HG03108 (cell line): ENCODE measurements around the gene PHKG2.

Experiments used
- ATAC-seq: cut with Tn5 transposase; IDR thresholded peaks from one replicate; pipeline ENCODE4 v1.9.1; 2021; ENCODE audit warnings: moderate library complexity; ENCODE audit not compliant: unreplicated experiment

PHKG2 gene

DNA sequence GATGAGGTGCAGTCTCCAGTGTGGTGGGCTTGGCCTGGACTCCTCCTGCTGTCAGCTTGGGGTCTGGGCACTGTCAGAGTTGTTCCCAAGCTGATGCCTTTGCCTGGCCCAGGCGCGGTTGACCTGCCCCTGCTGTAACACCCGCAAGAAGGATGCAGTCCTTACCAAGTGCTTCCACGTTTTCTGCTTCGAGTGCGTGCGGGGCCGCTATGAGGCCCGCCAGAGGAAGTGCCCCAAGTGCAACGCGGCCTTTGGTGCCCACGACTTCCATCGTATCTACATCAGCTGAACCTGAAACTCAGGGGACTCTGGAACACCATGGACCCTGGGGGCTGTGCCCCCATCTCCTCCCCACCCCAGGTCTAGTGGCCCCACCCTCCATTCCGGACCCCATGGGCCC is 25.6 kb downstream of the PHKG2 start:
- no peak for ATAC-seq

- ATAC-seq = no peak
Observed at GRCh38 chr16:30774367-30775130, 26.3 kb downstream of the PHKG2 start.

DNA sequence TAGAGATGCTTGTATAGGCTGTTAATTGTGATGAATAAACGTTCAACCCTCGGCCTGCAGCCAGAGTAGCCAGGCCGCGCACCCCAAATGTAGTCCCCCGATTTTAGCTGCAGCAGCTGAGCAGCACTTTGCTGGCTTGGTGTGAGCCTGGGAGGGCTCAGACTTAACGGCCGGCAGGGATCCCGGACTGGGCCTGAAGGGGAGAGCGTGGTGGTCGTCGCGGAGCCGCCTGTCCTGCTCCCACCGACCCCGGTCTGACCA is 26.8 kb downstream of the PHKG2 start:
- no peak for ATAC-seq

- ATAC-seq = peak; percentile 68
Observed at GRCh38 chr16:30775392-30776188, 27.4 kb downstream of the PHKG2 start.

DNA sequence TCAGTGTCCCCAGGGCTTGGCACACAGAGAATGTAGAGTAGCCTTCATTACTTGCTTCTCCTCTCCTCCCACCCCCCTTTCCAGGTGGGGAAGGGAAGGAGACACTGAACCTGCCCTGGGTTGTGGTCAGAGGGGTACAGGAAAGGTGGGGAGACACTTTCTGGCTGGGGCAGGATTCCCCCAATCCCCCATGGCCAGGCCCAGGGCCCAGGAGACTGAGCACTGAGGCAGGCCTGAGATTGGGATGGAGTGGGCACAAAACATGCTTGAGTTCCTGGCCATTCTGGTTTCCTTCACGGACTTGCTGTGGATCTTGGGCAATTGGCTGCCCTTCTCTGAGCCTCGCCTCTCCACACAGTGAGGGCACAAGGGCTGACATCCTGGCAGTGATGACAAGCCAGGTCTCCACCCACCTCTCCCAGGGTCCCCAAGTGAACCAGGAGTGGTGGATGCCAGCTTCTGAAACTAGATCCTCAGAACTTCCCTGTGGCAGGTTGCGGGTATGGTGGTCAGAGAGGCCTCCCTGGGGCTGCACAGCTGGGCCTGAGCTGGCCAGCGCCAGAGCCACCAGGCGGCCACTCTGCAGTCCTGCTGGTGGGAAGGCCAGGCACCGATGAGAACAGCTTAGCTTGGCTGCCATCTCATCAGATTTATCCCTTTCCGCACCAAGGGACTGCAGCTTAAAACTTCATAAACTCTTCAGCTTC is 29.5 kb downstream of the PHKG2 start:
- no peak for ATAC-seq

DNA sequence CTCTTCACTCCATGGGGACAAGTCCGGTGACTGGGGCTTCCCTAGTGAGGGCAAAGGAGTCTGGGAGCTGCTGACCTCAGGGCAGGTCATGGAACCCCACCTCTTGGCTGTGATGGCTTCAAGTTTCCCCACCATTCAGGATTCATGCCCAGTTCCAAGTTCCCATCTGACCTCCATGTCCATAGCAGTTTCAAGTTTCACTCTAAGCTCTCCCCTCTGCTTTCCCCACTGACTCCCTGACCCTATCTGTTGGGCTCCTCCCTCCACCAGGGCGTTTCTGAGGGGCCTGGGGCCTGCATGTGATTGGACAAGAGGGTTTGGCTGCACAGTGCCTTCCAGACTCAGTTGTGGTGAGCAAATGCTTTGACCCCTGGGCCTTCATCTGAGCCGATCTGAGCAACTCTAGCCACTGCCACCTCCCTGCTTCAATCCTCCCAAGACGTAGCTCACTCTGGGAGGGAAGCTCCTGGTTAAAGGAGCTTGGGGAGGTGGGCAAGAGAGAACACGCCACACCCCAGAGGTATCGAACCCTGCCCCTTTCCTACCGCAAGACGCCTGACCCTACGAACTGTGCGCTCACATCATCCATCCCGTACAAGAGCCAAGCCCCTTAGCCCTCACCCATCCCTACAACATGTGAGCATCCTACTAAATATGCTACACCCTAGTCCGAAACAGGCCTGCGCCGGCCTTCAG is 30.5 kb downstream of the PHKG2 start:
- ATAC-seq = no peak

- ATAC-seq = no peak
Observed at GRCh38 chr16:30779596-30779995, 31.4 kb downstream of the PHKG2 start.

DNA sequence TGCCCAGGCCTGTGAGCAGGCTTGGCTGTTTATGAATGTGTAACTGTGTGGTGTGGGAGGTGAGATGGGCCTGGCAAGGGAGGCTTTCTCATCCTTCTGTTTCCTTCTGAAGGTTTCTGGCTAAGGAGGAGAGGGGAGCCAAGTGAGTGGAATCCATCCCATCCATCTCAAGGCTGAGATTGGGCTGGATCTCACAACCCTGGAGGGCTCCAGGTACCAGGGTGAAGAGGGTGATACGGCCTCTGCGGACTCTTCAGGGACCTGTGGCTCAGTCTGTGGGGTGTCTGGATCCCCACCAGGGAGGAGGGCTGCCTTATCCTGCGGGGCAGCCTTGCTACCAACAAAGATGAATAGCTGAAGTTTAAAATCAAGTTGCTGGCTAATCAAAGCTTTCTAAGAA is 31.8 kb downstream of the PHKG2 start:
- no peak for ATAC-seq

DNA sequence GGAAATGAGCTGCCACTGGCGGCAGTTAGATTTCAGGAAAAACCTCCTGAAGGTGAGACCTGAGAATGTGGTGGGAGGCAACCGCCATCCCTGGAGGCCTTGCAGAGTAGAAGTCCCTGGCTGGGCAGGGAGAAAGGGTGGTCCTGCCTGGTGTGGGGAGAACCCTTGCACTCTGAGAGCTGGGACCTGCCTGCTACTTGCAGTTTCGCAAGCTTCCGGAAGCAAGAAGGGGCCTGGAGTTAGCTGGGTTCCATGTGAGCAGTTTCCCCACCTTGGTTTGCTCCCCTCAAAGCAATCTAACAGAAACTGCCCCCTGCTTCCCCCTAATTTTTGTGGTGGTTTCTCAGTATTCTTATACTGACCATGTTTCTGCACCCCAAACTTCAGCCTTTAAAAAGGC is 32.3 kb downstream of the PHKG2 start:
- no peak for ATAC-seq

DNA sequence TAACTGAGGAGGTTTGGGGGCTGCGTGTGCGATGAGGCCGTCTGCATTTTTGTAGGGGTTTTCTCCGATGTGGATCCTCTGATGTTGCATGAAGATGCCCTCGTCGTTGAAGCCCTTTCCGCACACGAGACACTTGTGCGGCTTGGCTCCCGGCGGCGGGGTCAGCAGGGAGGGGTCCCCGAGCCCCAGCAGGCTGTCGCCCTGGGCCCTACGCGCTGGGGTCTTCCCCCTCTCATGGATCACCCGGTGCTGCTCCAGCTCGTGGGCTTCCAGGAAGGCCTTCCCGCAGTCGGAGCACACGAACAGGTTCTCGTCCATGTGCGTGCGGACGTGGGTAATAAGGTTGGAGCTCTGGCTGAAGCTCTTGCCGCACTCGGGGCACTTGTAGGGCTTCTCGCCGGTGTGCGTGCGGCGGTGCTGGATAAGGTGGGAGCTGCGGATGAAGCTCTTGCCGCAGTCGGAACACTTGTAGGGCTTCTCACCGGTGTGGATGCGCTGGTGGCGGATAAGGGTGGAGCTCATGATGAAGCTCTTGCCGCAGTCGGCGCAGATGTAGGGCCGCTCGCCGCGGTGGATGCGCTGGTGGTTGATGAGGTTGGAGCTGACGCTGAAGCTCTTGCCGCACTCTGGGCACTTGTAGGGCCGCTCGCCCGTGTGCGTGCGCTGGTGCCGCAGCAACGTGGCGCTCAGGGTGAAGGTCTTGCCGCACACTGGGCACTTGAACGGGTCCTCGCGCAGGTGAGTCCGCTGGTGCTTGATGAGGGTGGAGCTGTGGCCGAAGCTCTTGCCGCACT is 34.5 kb downstream of the PHKG2 start:
- ATAC-seq = no peak

DNA sequence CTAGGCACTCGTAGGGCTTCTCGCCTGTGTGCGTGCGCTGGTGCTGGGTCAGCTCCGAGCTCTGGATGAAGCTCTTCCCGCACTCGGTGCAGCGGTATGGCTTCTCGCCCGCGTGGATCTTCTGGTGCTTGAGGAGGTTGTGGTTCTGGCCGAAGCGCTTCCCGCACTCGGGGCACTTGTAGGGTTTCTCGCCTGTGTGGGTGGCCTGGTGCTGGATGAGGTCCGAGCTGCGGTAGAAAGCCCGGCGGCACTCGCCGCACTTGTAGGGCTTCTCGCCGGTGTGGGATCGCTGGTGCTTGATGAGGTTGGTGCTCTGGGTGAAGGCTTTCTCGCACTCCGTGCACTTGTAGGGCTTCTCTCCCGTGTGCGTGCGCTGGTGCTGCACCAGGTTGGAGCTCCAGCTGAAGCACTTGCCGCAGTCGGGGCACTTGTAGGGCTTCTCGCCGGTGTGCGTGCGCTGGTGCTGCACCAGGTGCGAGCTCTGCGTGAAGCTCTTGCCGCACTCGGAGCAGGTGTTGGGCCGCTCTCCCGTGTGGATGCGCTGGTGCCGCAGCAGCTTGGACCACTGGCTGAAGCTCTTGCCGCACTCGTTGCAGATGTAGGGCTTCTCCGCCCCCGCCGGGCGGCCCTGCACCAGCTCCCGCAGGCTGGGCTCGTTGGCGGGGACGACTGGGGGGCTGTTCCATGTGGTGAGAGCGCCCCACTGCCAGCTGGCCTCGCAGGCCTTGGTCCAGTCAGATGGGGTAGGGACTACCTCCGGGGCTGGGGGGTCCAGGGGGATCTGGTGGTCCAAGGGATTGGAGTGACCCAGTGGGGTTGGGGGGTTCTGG is 35.3 kb downstream of the PHKG2 start:
- no peak for ATAC-seq

- ATAC-seq = no peak
Observed at GRCh38 chr16:30784215-30784614, 36.0 kb downstream of the PHKG2 start.

DNA sequence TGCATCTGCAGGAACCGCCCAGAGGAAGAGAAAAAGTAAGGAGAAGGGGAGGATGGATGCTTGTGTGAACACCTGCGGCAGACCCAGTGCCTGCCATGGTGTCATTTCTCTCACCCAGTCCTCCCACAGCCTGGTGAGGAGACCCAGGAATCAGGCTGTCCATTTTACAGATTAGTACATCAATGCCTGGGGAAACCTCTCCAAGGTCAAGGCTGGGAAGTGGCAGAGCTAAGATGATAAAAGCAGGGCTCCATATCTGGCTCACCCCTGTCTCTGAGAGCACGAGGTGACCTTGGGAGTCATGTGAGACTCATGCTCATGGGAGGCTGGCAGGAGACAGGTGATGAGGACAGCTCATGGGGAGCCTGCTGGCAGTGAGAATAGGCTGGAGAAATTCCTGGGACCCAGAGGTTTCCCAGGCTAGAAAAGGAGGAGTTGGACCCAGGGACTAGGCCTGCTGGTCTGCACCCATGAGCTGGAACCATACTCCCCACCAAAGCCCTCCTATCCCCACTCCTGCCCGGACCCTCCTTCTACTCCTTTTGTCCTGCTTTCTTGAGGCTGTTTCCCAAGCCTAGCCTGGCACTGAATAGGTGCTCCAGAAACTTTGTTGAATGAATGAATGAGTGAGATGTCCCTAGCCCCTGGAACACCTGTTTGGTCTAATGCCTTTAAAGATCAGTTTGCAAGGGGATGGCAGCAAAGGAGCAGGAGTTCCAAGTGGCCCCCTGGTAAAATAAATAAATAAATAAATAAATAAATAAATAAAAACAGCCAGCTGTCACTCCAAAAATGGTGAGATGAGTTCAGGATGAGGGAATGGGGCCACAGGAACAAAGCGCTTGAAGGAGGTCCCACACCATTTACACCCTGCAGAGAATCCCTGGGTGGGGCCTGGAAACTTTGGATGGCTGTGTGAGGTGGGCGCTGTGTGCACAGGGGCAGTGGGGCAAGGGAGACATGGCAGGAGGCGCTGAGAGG is 37.2 kb downstream of the PHKG2 start:
- ATAC-seq = no peak

- ATAC-seq = no peak
Observed at GRCh38 chr16:30786115-30786935, 38.1 kb downstream of the PHKG2 start.

GRCh38 chr16:30786936-30787612 is 38.8 kb downstream of the PHKG2 start, which contains the start of gene ZNF629:
Gene ZNF629 (minus strand): TSS chr16:30787205. CDS start chr16:30784482, 2,723 bp downstream.
- ATAC-seq = no peak

DNA sequence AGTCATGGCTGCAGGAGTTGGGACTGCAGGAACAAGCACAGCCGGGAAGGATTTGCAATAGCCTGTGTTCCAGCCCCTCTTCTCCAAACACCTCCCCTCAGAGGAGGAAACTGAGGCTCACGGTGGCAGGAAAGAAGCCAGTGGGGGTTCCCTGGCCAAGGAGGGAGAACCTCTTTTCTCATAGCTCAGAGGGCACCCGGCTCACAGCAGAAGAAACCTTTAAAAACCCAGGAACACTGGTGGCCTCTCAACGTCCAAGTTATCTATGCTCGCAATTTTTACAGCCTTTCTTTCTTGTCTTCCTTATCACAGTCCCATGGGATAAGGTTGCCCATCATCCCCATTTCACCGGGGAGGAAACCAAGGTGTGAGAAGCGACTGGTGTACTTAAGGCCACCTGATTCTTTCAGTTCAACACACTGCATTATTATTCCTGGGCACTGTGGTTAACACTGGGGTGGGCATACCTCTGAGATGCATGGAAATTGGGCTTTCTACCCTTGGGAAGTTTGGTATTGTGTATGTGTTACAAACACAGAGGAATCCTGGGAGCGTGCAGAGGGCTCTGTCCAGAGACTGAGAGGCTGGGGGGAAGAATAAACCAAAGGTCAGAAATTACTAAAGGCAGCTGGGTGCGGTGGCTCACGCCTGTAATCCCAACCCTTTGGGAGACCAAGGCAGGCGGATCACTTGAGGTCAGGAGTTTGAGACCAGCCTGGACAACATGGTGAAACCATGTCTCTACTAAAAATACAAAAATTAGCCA is 39.6 kb downstream of the PHKG2 start:
- no peak for ATAC-seq
